HepG2 (cell line): ENCODE results near the gene SEBOX. TPM values are rescaled to one million over a fixed set of nuclear protein-coding genes. Genes with fewer than 3 reads are reported as not detected.

Experiments
- CREM ChIP-seq, 2 experiments: sonication (generic) in 1 of 2; formaldehyde crosslinking in 1 of 2; IDR thresholded peaks; 2 replicates each; pipeline versions ENCODE4 v1.4.0 to v1.6.1; 2016 to 2020; ENCODE audit warnings: antibody characterized with exemption in 1 of 2, mild to moderate bottlenecking in 1 of 2, missing genetic modification reagents in 1 of 2
- HIVEP1 ChIP-seq: sonication (generic); formaldehyde crosslinking; IDR thresholded peaks from 2 replicates; pipeline ENCODE4 v1.4.0; 2020; ENCODE audit warnings: mild to moderate bottlenecking, missing genetic modification reagents
- HNRNPUL1 ChIP-seq: fragments of 200-400 bp; formaldehyde crosslinking; IDR thresholded peaks from 2 replicates; pipeline ENCODE4 v1.6.1; 2017; ENCODE audit warnings: low read depth, mild to moderate bottlenecking, low read length, moderate library complexity
- ISL2 ChIP-seq: sonication (generic); formaldehyde crosslinking; IDR thresholded peaks from 2 replicates; pipeline ENCODE4 v1.5.0; 2020; ENCODE audit warnings: missing genetic modification reagents
- KLF13 ChIP-seq: sonication (generic); formaldehyde crosslinking; IDR thresholded peaks from 2 replicates; pipeline ENCODE4 v1.4.0; 2020; ENCODE audit warnings: mild to moderate bottlenecking, missing genetic modification reagents
- MAX ChIP-seq: IDR thresholded peaks from 2 replicates; pipeline ENCODE4 v1.6.1; 2012; ENCODE audit warnings: inconsistent platforms
- NFKBIZ ChIP-seq: IDR thresholded peaks from 2 replicates; pipeline ENCODE4 v1.6.1; 2018; ENCODE audit warnings: missing genetic modification reagents, missing compliant biosample characterization
- NFYB ChIP-seq: sonication (generic); formaldehyde crosslinking; IDR thresholded peaks from 2 replicates; pipeline ENCODE4 v1.4.0; 2020; ENCODE audit warnings: missing genetic modification reagents
- PAX8 ChIP-seq: sonication (generic); formaldehyde crosslinking; IDR thresholded peaks from 2 replicates; pipeline ENCODE4 v1.8.0; 2022; ENCODE audit warnings: mild to moderate bottlenecking, missing genetic modification reagents, borderline replicate concordance
- STAT5B ChIP-seq: sonication (generic); formaldehyde crosslinking; IDR thresholded peaks from 2 replicates; pipeline ENCODE4 v1.4.0; 2020; ENCODE audit warnings: missing genetic modification reagents
- USF2 ChIP-seq, 2 experiments: sonication (generic) in 1 of 2; formaldehyde crosslinking in 1 of 2; IDR thresholded peaks; 2 replicates each; pipeline versions ENCODE4 v1.5.1 to v1.6.1; 2011 to 2020; ENCODE audit warnings: borderline replicate concordance in 1 of 2, low read depth in 1 of 2, low read length in 1 of 2, mild to moderate bottlenecking in 1 of 2, missing genetic modification reagents in 1 of 2, moderate library complexity in 1 of 2
- ZMYM3 ChIP-seq: sonication (generic); formaldehyde crosslinking; IDR thresholded peaks from 2 replicates; pipeline ENCODE4 v1.5.1; 2020; ENCODE audit warnings: mild to moderate bottlenecking, missing genetic modification reagents
- ZNF124 ChIP-seq: sonication (generic); formaldehyde crosslinking; IDR thresholded peaks from 2 replicates; pipeline ENCODE4 v1.4.0; 2020; ENCODE audit warnings: missing genetic modification reagents
- ZNF235 ChIP-seq: sonication (generic); formaldehyde crosslinking; IDR thresholded peaks from 2 replicates; pipeline ENCODE4 v1.8.1; 2023; ENCODE audit warnings: mild to moderate bottlenecking, missing genetic modification reagents, borderline replicate concordance
- ZNF34 ChIP-seq: sonication (generic); formaldehyde crosslinking; IDR thresholded peaks from 2 replicates; pipeline ENCODE4 v1.4.0; 2020; ENCODE audit warnings: mild to moderate bottlenecking, missing genetic modification reagents, borderline replicate concordance
- ZNF430 ChIP-seq: sonication (generic); formaldehyde crosslinking; IDR thresholded peaks from 2 replicates; pipeline ENCODE4 v1.9.0; 2021; ENCODE audit warnings: mild to moderate bottlenecking, missing genetic modification reagents
- ZNF792 ChIP-seq: IDR thresholded peaks from 2 replicates; pipeline ENCODE4 v1.6.1; 2016
- ZNF83 ChIP-seq: sonication (generic); formaldehyde crosslinking; IDR thresholded peaks from 2 replicates; pipeline ENCODE4 v1.4.0; 2020; ENCODE audit warnings: missing genetic modification reagents, mild to moderate bottlenecking, borderline replicate concordance
- ZSCAN12 ChIP-seq: sonication (generic); formaldehyde crosslinking; IDR thresholded peaks from 2 replicates; pipeline ENCODE4 v1.9.0; 2021; ENCODE audit warnings: mild to moderate bottlenecking, missing genetic modification reagents
- polyA plus RNA-seq, 8 experiments: library from polyadenylated mRNA; depleted of rRNA in 3 of 8; stranded (reverse) in 7 of 8; unstranded in 1 of 8; fragments of >200 nt; fragmentation: Illumina TruSeq in 4 of 8; extraction: Trizol in 4 of 8; gene quantifications; 2 replicates each; pipeline versions ENCODE4 v1.2.1 to v1.2.3, GENCODE V29; 2011 to 2016; ENCODE audit warnings: low read depth in 4 of 8, missing spikeins in 1 of 8, mixed read lengths in 1 of 8; ENCODE audit not compliant: insufficient read depth in 1 of 8
- total RNA-seq, 5 experiments: library from RNA; depleted of rRNA; stranded (reverse); fragments of >200 nt; fragmentation: Illumina TruSeq; extraction: Trizol; gene quantifications; 2 replicates each; pipeline ENCODE4 v1.2.3, GENCODE V29; 2016; ENCODE audit warnings: low read depth in 1 of 5
- TF ChIP-seq, protein P1 (sequence below): IDR thresholded peaks from 2 replicates; pipeline ENCODE4 v1.6.1; 2016; ENCODE audit warnings: low read depth, control low read depth

The SEBOX gene
- total and polyA plus RNA-seq, 2 of the 13 experiments (the other 11 are each of a cell fraction or from before 2014, with no cell fraction given): not detected

- TF ChIP-seq PAX8 (CRISPR knock-in tag): 0 out of 2 replicates have a peak, but pooled peaks have one; percentile 3
- TF ChIP-seq ZMYM3 (CRISPR knock-in tag): no peak
- peak; percentile 32; the same call in 1 of the 2 replicates for TF ChIP-seq NFYB (CRISPR knock-in tag)
- TF ChIP-seq ZSCAN12 (CRISPR knock-in tag): no peak
- no peak for TF ChIP-seq ISL2 (CRISPR knock-in tag)
- TF ChIP-seq ZNF124 (CRISPR knock-in tag): no peak
- no peak for TF ChIP-seq HNRNPUL1
- no peak for TF ChIP-seq NFKBIZ
- no peak for TF ChIP-seq ZNF83
- TF ChIP-seq ZNF430 (CRISPR knock-in tag): no peak
- TF ChIP-seq STAT5B: no peak
- TF ChIP-seq ZNF34 (CRISPR knock-in tag): peak; percentile 13; the same call in 1 of the 2 replicates
- TF ChIP-seq MAX: no peak
- TF ChIP-seq HIVEP1: no peak
- TF ChIP-seq, protein P1, sequence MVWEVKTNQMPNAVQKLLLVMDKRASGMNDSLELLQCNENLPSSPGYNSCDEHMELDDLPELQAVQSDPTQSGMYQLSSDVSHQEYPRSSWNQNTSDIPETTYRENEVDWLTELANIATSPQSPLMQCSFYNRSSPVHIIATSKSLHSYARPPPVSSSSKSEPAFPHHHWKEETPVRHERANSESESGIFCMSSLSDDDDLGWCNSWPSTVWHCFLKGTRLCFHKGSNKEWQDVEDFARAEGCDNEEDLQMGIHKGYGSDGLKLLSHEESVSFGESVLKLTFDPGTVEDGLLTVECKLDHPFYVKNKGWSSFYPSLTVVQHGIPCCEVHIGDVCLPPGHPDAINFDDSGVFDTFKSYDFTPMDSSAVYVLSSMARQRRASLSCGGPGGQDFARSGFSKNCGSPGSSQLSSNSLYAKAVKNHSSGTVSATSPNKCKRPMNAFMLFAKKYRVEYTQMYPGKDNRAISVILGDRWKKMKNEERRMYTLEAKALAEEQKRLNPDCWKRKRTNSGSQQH: 0 out of 2 replicates have a peak, but pooled peaks have one; percentile 72
- TF ChIP-seq CREM (IDR thresholded peaks at IDR 0.05): peak; percentile 51; the same call in 1 of the 2 replicates
- no peak for TF ChIP-seq CREM (CRISPR knock-in tag; IDR thresholded peaks at IDR 0.05)
- no peak for TF ChIP-seq KLF13 (CRISPR knock-in tag)
- TF ChIP-seq USF2 (IDR thresholded peaks at IDR 0.05; ENCODE audit: low read depth, low read length): no peak
- TF ChIP-seq USF2 (CRISPR knock-in tag; IDR thresholded peaks at IDR 0.05; ENCODE audit: borderline replicate concordance): peak; percentile 32; the same call in 1 of the 2 replicates
- 0 out of 2 replicates have a peak, but pooled peaks have one; percentile 1 for TF ChIP-seq ZNF792
- TF ChIP-seq ZNF235: no peak
These were observed 28.8 kb downstream of the SEBOX start (continued) for GRCh38 chr17:28335959-28336871.
